Endodermal cell (in vitro differentiated cells): ENCODE data around the gene KIAA1671. TPM values are rescaled to one million over a fixed set of nuclear protein-coding genes. Genes with fewer than 3 reads are reported as not detected.

Experiments used
- DNase-seq: peaks from one replicate; pipeline ENCODE4 v3.0.0-alpha.2; 2017
- H3K27ac ChIP-seq: 2 replicates; pipeline ENCODE4 v1.5.1; 2013; ENCODE audit warnings: mild to moderate bottlenecking, low read depth, low read length, moderate library complexity
- H3K27me3 ChIP-seq: 2 replicates; pipeline ENCODE4 v1.6.1; 2013; ENCODE audit warnings: mild to moderate bottlenecking, low read length, moderate library complexity; ENCODE audit not compliant: insufficient read depth, control insufficient read depth, poor library complexity, severe bottlenecking
- H3K36me3 ChIP-seq: 2 replicates; pipeline ENCODE4 v1.7.0; 2013; ENCODE audit warnings: mild to moderate bottlenecking, low read length, moderate library complexity; ENCODE audit not compliant: control insufficient read depth, insufficient read depth
- H3K4me1 ChIP-seq: one replicate; pipeline ENCODE4 v1.7.0; 2013; ENCODE audit warnings: low read length; ENCODE audit not compliant: control insufficient read depth, insufficient read depth
- H3K4me3 ChIP-seq: 2 replicates; pipeline ENCODE4 v1.5.1; 2013; ENCODE audit warnings: mild to moderate bottlenecking, low read length, moderate library complexity
- H3K9ac ChIP-seq: 2 replicates; pipeline ENCODE4 v1.6.1; 2013; ENCODE audit warnings: mild to moderate bottlenecking, low read length, moderate library complexity; ENCODE audit not compliant: poor library complexity, severe bottlenecking; ENCODE audit errors: extremely low read depth
- H3K9me3 ChIP-seq: 2 replicates; pipeline ENCODE4 v1.6.1; 2013; ENCODE audit warnings: mild to moderate bottlenecking, low read length, moderate library complexity; ENCODE audit not compliant: control insufficient read depth
- H3K27ac Mint-ChIP-seq: 2 replicates; pipeline ENCODE4 v1.8.0; 2020; ENCODE audit warnings: mixed read lengths
- H3K27me3 Mint-ChIP-seq: 2 replicates; pipeline ENCODE4 v1.8.0; 2021; ENCODE audit warnings: mild to moderate bottlenecking, mixed read lengths; ENCODE audit not compliant: insufficient read depth
- H3K36me3 Mint-ChIP-seq: 2 replicates; pipeline ENCODE4 v1.8.0; 2020; ENCODE audit warnings: low read depth, mixed read lengths
- H3K4me1 Mint-ChIP-seq: 2 replicates; pipeline ENCODE4 v1.8.0; 2020; ENCODE audit warnings: mixed read lengths
- H3K4me3 Mint-ChIP-seq: 2 replicates; pipeline ENCODE4 v1.8.0; 2020; ENCODE audit warnings: mild to moderate bottlenecking, moderate library complexity, mixed read lengths
- H3K9me3 Mint-ChIP-seq: 2 replicates; pipeline ENCODE4 v1.8.0; 2020; ENCODE audit warnings: mild to moderate bottlenecking, mixed read lengths
- WGBS, 2 experiments: methylation state at CpG; one replicate each; pipeline versions ENCODE4 v1.1.5 to v1.1.7; 2013; ENCODE audit warnings: missing lambda C conversion rate in 2 of 2, mixed read lengths in 1 of 2; ENCODE audit not compliant: insufficient coverage in 1 of 2, insufficient read length in 1 of 2; 5-methylcytosine and 5-hydroxymethylcytosine counted together
- total RNA-seq, 2 donors: library from RNA; stranded (reverse); fragmentation: NEBNext Ultra II Directional in 1 of 2; extraction: Animal tissue kit (Norgen Biotek cat#: 25700) in 1 of 2; gene quantifications; 2 replicates in 1 of 2; 3 replicates in 1 of 2; pipeline ENCODE4 v1.2.1, GENCODE V29; 2021
- TF ChIP-seq, protein P1 (sequence below): fragments of 200-600 bp; sonication (generic); conservative IDR thresholded peaks from 2 replicates; pipeline ENCODE4 v1.5.0; 2021; ENCODE audit warnings: antibody characterized with exemption, mild to moderate bottlenecking

Gene KIAA1671
- total RNA-seq, 2 donors from 2014 or later: 38.8 to 43.7 TPM

GRCh38 chr22:25083056-25083806 is 130.7 kb downstream of the KIAA1671 start:
- H3K27ac ChIP-seq: no peak overlapping the region
- H3K9ac ChIP-seq: no peak overlapping the region
- H3K4me3 ChIP-seq: no peak overlapping the region
- no peaks in the 10 kb centered on the region for H3K4me1 Mint-ChIP-seq
- no peak overlapping the region for H3K4me3 Mint-ChIP-seq
- H3K36me3 Mint-ChIP-seq: peaks cover 4% of the 10 kb centered on the region
- H3K27ac Mint-ChIP-seq: no peak overlapping the region
- H3K27me3 Mint-ChIP-seq: no peaks in the 10 kb centered on the region
- DNase-seq: no peak
- H3K27me3 ChIP-seq: no peaks in the 10 kb centered on the region
- no peaks in the 10 kb centered on the region for H3K9me3 Mint-ChIP-seq
- H3K9me3 ChIP-seq: no peaks in the 10 kb centered on the region
- TF ChIP-seq, protein P1, sequence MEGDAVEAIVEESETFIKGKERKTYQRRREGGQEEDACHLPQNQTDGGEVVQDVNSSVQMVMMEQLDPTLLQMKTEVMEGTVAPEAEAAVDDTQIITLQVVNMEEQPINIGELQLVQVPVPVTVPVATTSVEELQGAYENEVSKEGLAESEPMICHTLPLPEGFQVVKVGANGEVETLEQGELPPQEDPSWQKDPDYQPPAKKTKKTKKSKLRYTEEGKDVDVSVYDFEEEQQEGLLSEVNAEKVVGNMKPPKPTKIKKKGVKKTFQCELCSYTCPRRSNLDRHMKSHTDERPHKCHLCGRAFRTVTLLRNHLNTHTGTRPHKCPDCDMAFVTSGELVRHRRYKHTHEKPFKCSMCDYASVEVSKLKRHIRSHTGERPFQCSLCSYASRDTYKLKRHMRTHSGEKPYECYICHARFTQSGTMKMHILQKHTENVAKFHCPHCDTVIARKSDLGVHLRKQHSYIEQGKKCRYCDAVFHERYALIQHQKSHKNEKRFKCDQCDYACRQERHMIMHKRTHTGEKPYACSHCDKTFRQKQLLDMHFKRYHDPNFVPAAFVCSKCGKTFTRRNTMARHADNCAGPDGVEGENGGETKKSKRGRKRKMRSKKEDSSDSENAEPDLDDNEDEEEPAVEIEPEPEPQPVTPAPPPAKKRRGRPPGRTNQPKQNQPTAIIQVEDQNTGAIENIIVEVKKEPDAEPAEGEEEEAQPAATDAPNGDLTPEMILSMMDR: no peak
- no peaks in the 10 kb centered on the region for H3K36me3 ChIP-seq
- H3K4me1 ChIP-seq: no peaks in the 10 kb centered on the region
- 79% methylated on average over 2 of the region's 2 CpGs; no CpG with 5 or more reads in 1 of the 2 experiments for WGBS, 2 experiments

DNA sequence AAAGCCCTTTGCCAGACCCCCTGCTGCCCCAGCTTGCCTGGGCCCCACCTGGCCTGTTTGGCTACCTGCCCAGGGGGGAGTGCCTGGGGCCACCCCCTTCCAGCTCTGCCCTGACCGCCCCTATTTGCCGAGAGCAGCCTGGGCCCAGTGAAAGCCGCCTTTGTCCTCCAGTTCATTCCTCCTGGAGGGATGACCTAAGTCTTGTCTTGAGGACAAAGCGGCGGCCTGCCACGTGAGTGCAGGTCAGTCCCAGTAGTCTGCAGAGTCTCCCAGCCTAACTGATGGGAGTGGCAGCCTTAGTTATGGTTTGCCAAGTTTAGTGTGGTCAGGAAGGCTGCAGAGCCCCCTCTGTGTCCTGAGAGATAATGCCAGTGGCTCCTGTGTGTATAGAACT is 131.3 kb downstream of the KIAA1671 start:
- Histone ChIP-seq H3K27ac (no peak overlapping the region), H3K9ac (no peak overlapping the region), H3K27me3 (no peaks in the 10 kb centered on the region), H3K9me3 (no peaks in the 10 kb centered on the region), H3K36me3 (no peaks in the 10 kb centered on the region), H3K4me3 (no peak overlapping the region), H3K4me1 (no peaks in the 10 kb centered on the region)
- no peak overlapping the region for H3K4me3 Mint-ChIP-seq
- no peak overlapping the region for H3K27ac Mint-ChIP-seq
- peaks cover 4% of the 10 kb centered on the region for H3K36me3 Mint-ChIP-seq
- DNase-seq: no peak
- TF ChIP-seq, protein P1: no peak
- 82 to 91% methylated on average over 3 to 6 of the region's 6 CpGs for WGBS, 2 experiments
- no peaks in the 10 kb centered on the region for H3K27me3 Mint-ChIP-seq
- H3K4me1 Mint-ChIP-seq: no peaks in the 10 kb centered on the region
- no peaks in the 10 kb centered on the region for H3K9me3 Mint-ChIP-seq

- no peak overlapping the region for H3K27ac Mint-ChIP-seq
- no peak overlapping the region for H3K4me3 ChIP-seq
- peaks cover 4% of the 10 kb centered on the region for H3K36me3 Mint-ChIP-seq
- no peaks in the 10 kb centered on the region for H3K36me3 ChIP-seq
- no peaks in the 10 kb centered on the region for H3K4me1 ChIP-seq
- H3K4me1 Mint-ChIP-seq: no peaks in the 10 kb centered on the region
- no peaks in the 10 kb centered on the region for H3K27me3 Mint-ChIP-seq
- 93 to 96% methylated on average over 5 to 8 of the region's 9 CpGs for WGBS, 2 experiments
- H3K4me3 Mint-ChIP-seq: no peak overlapping the region
- peak overlapping the region; percentile 24 for H3K27ac ChIP-seq
- no peak overlapping the region for H3K9ac ChIP-seq
- TF ChIP-seq, protein P1: no peak
- H3K27me3 ChIP-seq: no peaks in the 10 kb centered on the region
- no peaks in the 10 kb centered on the region for H3K9me3 ChIP-seq
- no peak for DNase-seq
- H3K9me3 Mint-ChIP-seq: no peaks in the 10 kb centered on the region
Observed at GRCh38 chr22:25084405-25085107, 132.0 kb downstream of the KIAA1671 start.
